NCI-H2107 treated with DMSO at 0.1 percent for 48 hours (cell line): ENCODE measurements around the gene ZNF514.
"Not testable (repeated sequence)": the region's sequence is repeated elsewhere in the genome, so short reads cannot be mapped to it uniquely, and the experiment has no call there.

ENCODE experiments used
- DNase-seq: peaks from one replicate; lab custom pipeline; 2025; ENCODE audit not compliant: unreplicated experiment; lab: John Stamatoyannopoulos, UW

ZNF514 gene

GRCh38 chr2:95159690-95160449 is at the start of gene ZNF514:
ZNF514 (minus strand) TSS chr2:95159848; CDS start chr2:95153253, 6,595 bp downstream.
- DNase-seq = peak; percentile 23

DNA sequence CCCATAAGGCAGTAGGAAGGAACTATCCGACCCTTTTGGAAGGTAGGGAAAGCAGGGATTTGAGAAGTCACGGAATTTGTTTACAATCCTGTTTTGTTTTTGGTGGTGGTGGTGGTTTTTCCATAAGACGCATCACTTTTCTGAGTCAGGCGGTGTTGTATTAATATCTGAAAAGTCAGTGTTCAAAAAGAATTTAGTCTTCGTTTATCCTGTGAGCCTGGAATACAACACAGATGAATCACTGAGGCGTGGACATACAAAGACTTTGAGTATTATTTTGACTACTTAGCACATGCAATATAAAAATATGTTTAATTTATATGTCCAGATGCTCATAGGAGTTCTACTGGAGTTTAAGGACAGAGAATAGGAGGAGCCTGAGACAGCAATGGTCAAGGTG is 48.5 kb upstream of the ZNF514 start:
- DNase-seq = no peak

- peak; percentile 74 for DNase-seq
Measured at GRCh38 chr2:95207111-95207961, 47.7 kb upstream of the ZNF514 start, which contains the start of gene ZNF892. ZNF892 (plus strand) TSS chr2:95207521; CDS start chr2:95207816, 295 bp downstream.

- DNase-seq = no peak
Measured at GRCh38 chr2:95206096-95206495, 46.4 kb upstream of the ZNF514 start.

DNA sequence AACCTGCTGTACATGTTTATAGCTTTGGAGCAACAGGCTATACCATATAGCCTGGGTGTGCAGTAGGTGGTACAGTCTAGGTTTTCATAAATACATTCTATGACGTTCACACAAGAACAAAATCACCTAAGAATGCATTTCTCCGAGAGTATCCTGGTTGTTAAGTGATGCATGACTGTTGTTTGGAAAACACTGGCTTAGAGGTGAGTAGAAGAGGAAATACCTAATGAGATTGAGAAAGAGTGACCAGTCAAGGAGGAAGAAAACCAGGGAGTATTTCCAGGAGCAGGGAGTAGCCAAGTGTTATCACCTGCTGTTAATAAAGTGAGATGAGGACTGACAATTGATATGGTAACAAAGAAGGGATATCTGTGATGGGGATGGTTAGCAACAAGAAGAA is 44.7 kb upstream of the ZNF514 start:
- DNase-seq = no peak

- no peak for DNase-seq
Measured at GRCh38 chr2:95203911-95204310, 44.3 kb upstream of the ZNF514 start.

DNA sequence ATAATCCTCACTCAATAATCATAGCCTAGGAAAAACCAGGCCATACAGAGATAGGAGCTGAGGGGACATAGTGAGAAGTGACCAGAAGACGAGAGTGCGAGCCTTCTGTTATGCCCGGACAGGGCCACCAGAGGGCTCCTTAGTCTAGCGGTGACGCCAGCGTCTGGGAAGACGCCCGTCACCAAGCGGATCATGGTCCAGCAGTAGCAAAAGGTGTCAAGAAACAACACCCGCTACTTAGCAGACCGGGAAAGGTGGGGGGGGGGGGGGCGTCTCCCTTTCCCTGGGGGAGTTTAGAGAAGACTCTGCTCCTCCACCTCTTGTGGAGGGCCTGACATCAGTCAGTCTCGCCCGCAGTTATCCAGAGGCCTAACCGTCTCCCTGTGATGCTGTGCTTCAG is 33.3 kb upstream of the ZNF514 start:
- DNase-seq = not testable (repeated sequence)

DNA sequence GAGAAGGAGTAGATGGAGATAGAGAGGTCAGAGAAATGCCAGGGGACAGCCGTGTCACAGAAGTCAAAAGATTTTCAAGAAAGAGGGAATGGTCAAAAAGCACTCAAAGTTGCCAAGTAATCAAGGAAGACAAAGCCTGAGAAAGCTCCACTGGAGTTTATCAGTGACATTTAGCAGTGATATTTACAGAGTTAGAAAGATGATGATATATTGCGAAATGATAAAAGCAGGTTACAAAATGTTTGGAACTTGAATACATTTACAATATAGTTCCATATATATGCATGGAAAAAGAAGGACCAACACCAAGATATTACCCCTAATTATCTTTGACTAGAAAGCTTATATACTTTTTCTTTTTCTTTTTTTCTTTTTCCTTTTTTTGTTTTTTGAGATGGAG is 26.3 kb upstream of the ZNF514 start:
- DNase-seq = no peak

DNA sequence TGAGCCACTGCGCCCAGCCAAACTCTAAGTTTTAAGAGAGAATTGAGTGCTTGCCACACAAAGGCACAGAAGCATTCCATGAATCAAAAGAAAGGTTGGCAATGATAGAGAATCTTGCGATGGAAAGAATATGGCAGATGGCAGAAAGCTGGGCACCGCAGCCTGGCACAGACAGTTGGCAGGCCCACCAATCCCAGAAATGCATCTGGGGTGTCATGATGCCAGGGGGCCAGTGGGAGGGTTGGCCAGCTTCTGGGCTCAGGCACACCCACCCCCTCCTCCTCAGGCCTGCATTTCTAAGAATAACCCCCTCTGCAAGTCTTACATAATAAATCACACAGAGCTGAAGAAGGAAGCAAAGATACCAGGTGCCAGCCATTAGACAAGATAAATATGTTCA is 25.5 kb upstream of the ZNF514 start:
- no peak for DNase-seq

DNA sequence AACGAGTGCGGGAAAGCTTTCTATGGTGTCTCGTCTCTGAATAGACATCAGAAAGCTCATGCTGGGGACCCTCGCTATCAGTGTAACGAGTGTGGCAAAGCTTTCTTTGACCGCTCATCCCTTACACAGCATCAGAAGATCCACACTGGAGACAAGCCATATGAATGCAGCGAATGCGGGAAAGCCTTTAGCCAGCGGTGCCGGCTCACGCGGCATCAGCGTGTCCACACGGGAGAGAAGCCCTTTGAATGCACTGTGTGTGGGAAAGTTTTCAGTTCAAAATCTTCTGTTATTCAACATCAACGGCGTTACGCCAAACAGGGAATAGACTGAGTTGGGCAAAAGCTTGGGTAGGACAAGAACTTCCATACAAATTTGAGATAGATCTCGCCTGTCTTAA is 22.1 kb upstream of the ZNF514 start:
- DNase-seq = no peak

DNA sequence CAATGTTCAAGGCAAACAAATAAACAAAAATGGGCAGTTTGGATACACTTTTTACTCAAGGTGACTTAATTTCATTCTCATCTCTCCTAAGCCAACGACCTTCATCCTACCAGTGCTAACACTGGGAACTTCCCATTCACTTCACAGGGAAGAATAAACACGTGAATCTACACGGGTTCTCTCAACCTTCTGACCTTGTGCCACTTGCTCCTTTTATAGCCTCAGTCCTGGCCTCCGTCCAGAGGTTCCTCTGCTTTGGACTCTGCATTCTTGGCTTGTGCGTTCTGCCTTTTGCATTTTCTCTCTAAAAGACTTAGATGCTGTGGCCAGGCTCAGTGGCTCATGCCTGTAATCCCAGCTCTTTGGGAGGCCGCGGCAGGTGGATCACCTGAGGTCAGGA is 19.8 kb upstream of the ZNF514 start:
- DNase-seq = no peak

DNA sequence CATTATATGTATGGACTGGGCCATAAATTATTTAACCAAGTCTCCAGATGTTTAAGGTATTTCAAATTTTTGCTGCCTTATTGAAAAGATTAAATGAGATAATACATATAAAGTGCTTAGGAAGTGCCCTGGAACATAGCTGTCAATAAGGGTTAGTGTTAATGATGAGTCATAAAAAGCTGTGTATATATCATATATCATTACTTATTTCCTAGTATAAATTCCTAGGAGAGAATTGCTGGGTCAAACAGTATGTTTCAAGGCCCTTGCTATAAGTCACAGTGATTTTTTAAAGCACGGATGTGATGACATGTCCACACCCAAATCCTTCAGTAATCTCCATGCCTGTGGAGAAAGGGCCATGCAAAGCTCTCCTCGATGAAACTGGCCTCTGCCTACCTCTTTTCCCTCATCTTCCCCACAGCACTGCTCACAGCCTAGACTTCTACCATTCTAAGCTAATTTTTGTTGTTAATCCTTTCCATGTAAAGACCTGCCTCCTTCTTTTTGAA is 14.4 kb upstream of the ZNF514 start:
- DNase-seq = no peak

GRCh38 chr2:95171902-95172301 is 12.3 kb upstream of the ZNF514 start:
- no peak for DNase-seq

DNA sequence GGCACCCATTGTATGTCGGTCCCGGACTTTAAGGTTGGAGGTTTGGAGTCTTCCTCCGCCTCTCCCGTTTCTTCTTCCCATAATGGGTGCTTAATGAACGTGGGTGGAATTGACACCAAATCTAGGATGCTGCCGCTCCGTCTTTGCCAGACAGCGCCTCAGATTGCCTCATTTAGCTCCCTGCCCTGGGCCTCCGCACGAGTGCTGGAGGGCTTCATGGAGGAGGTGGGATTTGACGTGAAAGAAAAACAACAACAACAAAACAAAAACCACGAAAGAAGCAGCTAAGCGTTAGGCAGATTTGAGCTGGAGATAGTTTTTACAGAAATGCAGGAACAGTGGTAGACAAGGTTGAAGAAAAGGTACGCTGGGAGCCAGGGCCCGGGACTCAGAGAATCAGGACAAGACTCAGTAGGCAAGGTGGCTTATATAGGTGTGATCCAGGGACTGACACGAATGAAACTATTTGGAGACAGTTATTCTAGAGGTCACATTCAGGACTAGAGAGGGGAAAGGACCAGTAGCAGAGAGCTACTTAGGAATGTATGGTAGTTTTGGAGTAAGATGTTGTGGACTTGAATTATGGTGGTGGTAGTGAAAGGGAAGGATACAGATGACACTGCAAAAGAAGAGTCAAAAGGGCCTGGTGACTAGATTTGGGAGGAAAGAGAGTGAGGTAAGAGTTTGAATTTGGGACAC is 6.6 kb upstream of the ZNF514 start:
- DNase-seq = no peak

DNA sequence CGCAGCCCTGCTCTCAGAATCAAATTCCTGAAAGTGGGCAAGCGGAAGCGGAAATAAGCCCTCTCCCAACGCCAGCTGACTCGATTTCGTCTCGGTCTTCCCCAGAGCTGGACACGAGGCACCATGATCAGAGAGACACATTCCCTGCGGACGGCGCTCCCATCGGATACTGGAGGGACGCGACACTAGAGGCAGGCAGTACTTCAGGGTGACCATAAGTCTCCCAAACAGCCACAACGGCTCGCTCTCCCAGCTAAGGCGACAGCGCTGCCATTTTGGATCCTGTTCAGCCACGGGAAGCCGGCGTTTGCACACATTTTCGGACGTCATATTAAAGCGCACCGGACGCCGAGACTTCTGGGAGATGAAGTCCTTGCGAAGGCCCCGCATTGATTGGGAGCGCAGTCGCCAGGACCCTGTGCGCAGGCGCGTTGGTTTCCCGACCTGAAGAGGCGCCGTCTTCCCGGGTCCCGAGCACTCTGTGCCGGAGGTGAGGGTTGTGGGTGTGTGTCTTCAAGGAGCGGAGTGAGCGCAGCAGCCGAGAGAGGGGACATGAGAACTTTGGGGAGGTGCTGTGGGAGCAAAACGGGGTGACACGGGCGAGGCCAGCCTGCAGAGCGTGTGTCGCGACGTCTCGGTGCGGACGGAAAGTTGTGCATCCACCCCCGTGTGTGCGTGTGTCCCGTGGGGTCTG is 5.9 kb upstream of the ZNF514 start, which contains the start of gene ZNF2:
TSS of gene ZNF2 (plus strand) at position 439 of the 694 bp plus-strand sequence. CDS start 10,418 bp downstream, outside the sequence.
- DNase-seq = peak; percentile 93

DNA sequence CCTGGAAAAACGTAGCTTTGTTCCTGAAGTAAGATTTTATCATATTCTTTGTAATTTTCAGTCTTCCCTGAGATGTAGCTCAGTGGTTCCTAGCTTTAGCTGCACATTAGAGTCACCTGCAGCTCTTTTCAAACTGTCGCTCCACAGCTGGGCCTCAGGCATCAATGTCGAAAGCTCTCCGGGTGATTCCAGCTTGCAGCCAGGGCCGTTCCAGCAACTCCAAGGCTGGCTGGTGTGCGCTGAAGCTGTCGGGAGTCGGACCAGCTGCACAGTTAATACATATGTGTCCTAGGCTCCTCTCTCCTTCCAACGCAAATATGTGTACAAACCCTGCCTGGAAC is 5.4 kb upstream of the ZNF514 start:
- DNase-seq = no peak

DNA sequence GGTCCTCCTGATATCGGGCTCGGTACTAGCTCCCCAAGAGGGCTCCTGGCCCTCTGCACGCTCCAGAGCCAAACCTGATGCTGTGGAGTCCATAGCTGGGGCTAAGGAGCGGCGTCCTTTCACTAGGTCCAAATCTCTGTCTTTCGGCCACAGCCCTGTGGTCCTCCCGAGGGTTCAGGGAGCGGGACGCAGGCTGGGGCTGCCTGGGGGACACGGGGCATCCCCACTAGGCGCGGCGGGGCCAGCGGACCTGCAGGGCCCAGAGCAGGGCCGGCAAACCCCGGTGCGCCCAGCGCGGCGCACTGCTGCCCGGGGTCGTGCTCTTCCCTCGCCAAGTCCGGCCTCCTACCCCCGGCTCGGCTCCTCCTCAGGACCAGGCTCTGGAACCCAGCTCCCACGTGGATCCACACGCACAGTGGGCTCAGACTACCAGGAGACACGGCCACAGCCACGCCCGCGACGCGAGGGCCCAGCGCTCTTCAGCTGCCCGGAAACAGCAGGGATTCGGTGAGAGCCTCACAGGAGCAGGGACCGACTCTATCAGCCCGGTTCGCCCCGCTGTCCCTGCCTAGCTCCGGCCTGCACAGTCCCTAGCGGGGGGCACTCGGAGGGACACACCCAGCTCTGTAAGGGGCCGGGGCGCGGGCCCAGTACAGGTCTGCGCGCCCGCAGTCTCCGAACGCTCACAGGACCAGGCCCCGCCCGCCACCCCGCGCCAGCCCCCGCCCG is 593 bp downstream of the ZNF514 start:
- DNase-seq = no peak

GRCh38 chr2:95158441-95158840 is 1.2 kb downstream of the ZNF514 start:
- no peak for DNase-seq

GRCh38 chr2:95149397-95149984 is 10.2 kb downstream of the ZNF514 start:
- DNase-seq = no peak

DNA sequence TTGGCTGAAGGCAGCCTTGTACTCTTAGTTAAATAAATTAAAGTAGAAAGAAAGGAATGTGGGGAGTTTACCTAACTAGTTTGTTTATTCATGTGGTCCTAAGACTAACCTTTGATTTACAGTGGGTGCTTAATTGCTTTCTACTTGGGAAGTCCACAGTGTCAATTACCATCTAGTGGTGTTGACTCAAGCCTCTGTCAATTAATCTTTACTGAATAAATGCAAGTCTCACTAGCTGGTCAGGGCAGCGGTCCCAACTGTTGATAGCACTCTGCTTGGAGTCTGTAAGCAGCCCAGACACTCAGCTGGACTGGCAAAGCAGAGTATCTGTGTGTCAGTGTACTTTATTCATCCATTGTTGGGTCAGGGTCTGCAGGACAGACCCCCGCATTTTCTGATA is 15.8 kb downstream of the ZNF514 start:
- no peak for DNase-seq
